ENCODE measurements around the gene COX4I1. TPM values are rescaled to one million over a fixed set of nuclear protein-coding genes. Genes with fewer than 3 reads are reported as not detected.

COX4I1 gene
- total and polyA plus RNA-seq, 9 of the 15 experiments (the other 6 are each of a cell fraction or from before 2014, with no cell fraction given): 651 to 2,356 (median 1,032) TPM

DNA sequence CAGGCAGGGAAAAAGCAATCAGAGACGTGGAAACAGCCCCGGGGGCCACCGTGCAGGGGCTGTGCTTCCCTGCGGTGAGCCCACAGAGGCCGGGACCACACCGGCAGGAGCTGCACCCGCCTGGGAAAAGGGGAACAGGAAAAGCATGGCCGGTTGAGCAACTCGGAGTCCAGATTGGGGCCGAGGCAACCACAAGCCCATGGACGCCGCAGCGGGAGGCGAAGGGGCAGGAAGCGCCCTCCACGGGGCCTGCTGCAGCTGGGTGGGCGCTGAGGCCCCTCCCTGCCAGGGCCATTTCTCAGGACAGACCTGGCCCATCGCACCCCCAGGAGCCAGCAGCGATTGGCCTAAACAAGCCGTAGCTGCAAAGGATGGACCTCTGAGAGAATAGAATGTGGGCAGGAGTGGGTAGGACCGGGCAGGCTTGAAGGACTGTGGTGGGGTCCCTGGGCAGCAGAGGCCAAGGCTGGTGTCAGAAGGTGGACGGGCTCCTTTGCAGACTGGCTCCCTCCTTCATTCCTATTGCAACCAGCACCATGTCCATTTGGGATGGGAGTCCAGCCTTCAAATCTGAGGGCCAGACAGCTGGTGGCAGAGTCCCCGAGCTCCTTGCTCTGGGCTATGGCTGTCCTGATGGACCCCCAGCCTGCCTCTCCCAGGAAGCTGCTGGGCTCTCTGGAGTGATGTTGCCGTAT, 30.4 kb downstream of the COX4I1 start (continued):
- no peak for TF ChIP-seq POLR2G (IDR thresholded peaks at IDR 0.05; ENCODE audit: low read depth, low read length)
- TF ChIP-seq, protein P1, sequence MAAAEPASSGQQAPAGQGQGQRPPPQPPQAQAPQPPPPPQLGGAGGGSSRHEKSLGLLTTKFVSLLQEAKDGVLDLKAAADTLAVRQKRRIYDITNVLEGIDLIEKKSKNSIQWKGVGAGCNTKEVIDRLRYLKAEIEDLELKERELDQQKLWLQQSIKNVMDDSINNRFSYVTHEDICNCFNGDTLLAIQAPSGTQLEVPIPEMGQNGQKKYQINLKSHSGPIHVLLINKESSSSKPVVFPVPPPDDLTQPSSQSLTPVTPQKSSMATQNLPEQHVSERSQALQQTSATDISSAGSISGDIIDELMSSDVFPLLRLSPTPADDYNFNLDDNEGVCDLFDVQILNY (CRISPR knock-in tag; IDR thresholded peaks at IDR 0.05): no peak
- TF ChIP-seq NFATC3 (IDR thresholded peaks at IDR 0.05): no peak
- TF ChIP-seq FOS (IDR thresholded peaks at IDR 0.05; ENCODE audit: extremely low read depth, insufficient read length): no peak
- no peak for TF ChIP-seq CBX8 (IDR thresholded peaks at IDR 0.05; ENCODE audit: borderline replicate concordance, extremely low read depth, low read depth, low read length, poor library complexity, severe bottlenecking)
- no peak for TF ChIP-seq HEY1 (CRISPR knock-in tag; IDR thresholded peaks at IDR 0.05; ENCODE audit: borderline replicate concordance)

DNA sequence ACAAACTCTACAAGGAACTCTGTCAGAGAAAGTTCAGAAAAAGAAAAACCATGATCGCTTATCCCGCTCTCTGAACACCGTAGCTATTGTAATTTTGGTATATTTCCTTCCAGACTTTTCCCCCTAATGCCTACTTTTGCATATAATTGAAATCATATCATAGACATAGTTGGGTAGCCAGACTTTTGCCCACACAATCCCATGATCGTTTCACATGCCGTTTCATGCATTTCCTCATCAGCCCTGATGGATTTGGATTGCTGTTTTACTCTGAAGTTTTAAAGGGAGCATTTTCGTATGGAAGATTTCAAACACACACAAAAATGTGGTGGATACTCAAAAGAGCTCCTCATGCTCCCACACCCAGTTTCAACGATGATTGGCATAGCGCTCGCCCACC, 31.3 kb downstream of the COX4I1 start:
- intact Hi-C loops (cut with micrococcal nuclease): no loop called here
- no peak overlapping the region for H3K4me3 ChIP-seq
- TF ChIP-seq, protein P2, sequence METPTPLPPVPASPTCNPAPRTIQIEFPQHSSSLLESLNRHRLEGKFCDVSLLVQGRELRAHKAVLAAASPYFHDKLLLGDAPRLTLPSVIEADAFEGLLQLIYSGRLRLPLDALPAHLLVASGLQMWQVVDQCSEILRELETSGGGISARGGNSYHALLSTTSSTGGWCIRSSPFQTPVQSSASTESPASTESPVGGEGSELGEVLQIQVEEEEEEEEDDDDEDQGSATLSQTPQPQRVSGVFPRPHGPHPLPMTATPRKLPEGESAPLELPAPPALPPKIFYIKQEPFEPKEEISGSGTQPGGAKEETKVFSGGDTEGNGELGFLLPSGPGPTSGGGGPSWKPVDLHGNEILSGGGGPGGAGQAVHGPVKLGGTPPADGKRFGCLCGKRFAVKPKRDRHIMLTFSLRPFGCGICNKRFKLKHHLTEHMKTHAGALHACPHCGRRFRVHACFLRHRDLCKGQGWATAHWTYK (CRISPR knock-in tag; IDR thresholded peaks at IDR 0.05): no peak
- TF ChIP-seq, protein P3, sequence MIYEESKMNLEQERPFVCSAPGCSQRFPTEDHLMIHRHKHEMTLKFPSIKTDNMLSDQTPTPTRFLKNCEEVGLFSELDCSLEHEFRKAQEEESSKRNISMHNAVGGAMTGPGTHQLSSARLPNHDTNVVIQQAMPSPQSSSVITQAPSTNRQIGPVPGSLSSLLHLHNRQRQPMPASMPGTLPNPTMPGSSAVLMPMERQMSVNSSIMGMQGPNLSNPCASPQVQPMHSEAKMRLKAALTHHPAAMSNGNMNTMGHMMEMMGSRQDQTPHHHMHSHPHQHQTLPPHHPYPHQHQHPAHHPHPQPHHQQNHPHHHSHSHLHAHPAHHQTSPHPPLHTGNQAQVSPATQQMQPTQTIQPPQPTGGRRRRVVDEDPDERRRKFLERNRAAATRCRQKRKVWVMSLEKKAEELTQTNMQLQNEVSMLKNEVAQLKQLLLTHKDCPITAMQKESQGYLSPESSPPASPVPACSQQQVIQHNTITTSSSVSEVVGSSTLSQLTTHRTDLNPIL (CRISPR knock-in tag; IDR thresholded peaks at IDR 0.05): no peak
- TF ChIP-seq FOXA1 (IDR thresholded peaks at IDR 0.05; ENCODE audit: borderline replicate concordance): no peak
- TF ChIP-seq OTX1 (CRISPR knock-in tag; IDR thresholded peaks at IDR 0.05): no peak
- no peak for TF ChIP-seq ZNF174 (CRISPR knock-in tag; IDR thresholded peaks at IDR 0.05)
- TF ChIP-seq ZNF75A (CRISPR knock-in tag; IDR thresholded peaks at IDR 0.05): no peak
- TF ChIP-seq ZSCAN32 (CRISPR knock-in tag; IDR thresholded peaks at IDR 0.05): no peak
- H4K20me1 ChIP-seq (replicated peaks; ENCODE audit: control insufficient read depth, insufficient read depth, low read length): no peaks in the 10 kb centered on the region
- CTCF ChIA-PET (ENCODE audit: low intra/inter-chr PET ratio): no interaction called here
- no peak overlapping the region for H2AFZ ChIP-seq (ENCODE audit: low read depth, low read length)
- ATAC-seq (no peak), FAIRE-seq (no peak), DNase-seq (ENCODE audit: extremely low read depth in 1 of 4, low spot score in 3 of 4) (no peak)
- in situ Hi-C loops (cut with MboI): no loop called here
- no peak overlapping the region for H3K27ac ChIP-seq (ENCODE audit: extremely low read depth, low read depth, low read length)
- H3K4me2 ChIP-seq (ENCODE audit: insufficient read depth, low read length): no peak overlapping the region
- H3K9me1 ChIP-seq (ENCODE audit: control insufficient read depth, insufficient read depth, low read length): no peaks in the 10 kb centered on the region
- H3K27me3 ChIP-seq (ENCODE audit: control insufficient read depth in 2 of 2, insufficient read depth in 2 of 2, low read length in 2 of 2): peaks cover 18 to 54% of the 10 kb centered on the region in 2 experiments
- 0 out of 5 replicates have a peak, but pooled peaks cover 0 to 5% of the 10 kb centered on the region in 2 experiments for H3K4me1 ChIP-seq (replicated peaks in 1 of 2; ENCODE audit: control insufficient read depth in 2 of 2, insufficient read depth in 2 of 2, low read length in 2 of 2)
- WGBS (ENCODE audit: insufficient coverage, low coverage, missing lambda C conversion rate): under 1% methylated on average over 9 of the region's 9 CpGs
- no peaks in the 10 kb centered on the region for H3K36me3 ChIP-seq (ENCODE audit: control insufficient read depth, insufficient read depth, low read length)
- BruUV-seq (replicated peaks): no TSS peak
- no peaks in the 10 kb centered on the region for H3K9me3 ChIP-seq (replicated peaks; ENCODE audit: control insufficient read depth, insufficient read depth, low read depth, low read length)
- no peaks in the 10 kb centered on the region for H3K79me2 ChIP-seq (ENCODE audit: control insufficient read depth, insufficient read depth, low read length)
- H3K9ac ChIP-seq (ENCODE audit: insufficient read depth in 1 of 2, low read depth in 2 of 2, low read length in 2 of 2): no peak overlapping the region
- POLR2A ChIA-PET: no interaction called here
